ENCODE measurements around the gene ESPL1. TPM values are rescaled to one million over a fixed set of nuclear protein-coding genes. Genes with fewer than 3 reads are reported as not detected.

Gene ESPL1
- total and polyA plus RNA-seq, 3 donors from 2014 or later: 16.5 to 30.5 (median 24.5) TPM

DNA sequence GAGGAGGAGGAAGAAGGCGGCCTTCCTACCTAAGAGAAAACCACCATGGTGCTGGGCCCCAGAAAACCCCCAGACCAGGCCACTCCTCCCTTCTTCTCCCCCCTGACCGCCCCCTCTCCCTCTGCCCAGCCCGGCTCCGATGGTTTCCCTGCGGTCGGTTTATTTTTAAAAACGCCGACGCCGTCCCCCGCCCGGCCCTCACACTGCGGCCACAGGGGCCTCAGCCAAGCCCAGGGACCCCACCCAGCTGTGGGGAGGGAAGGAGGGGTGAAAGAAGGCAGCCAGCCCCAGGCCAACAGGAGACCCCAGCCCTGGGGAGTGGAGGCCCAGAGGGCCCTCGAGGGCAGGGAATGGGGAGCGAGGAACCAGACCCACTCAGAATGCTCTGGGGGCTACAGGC, 64.6 kb downstream of the ESPL1 start:
- DNase-seq: no peak
- Histone ChIP-seq H3K4me3 (no peak overlapping the region), H3K27ac (no peak overlapping the region), H3K36me3 (ENCODE audit: low read depth, missing control alignments) (no peaks in the 10 kb centered on the region), H3K9me3 (no peaks in the 10 kb centered on the region), H3K4me1 (no peaks in the 10 kb centered on the region), H3K27me3 (no peaks in the 10 kb centered on the region)
- TF ChIP-seq POLR2A (IDR thresholded peaks at IDR 0.05): no peak
- TF ChIP-seq, protein P1, sequence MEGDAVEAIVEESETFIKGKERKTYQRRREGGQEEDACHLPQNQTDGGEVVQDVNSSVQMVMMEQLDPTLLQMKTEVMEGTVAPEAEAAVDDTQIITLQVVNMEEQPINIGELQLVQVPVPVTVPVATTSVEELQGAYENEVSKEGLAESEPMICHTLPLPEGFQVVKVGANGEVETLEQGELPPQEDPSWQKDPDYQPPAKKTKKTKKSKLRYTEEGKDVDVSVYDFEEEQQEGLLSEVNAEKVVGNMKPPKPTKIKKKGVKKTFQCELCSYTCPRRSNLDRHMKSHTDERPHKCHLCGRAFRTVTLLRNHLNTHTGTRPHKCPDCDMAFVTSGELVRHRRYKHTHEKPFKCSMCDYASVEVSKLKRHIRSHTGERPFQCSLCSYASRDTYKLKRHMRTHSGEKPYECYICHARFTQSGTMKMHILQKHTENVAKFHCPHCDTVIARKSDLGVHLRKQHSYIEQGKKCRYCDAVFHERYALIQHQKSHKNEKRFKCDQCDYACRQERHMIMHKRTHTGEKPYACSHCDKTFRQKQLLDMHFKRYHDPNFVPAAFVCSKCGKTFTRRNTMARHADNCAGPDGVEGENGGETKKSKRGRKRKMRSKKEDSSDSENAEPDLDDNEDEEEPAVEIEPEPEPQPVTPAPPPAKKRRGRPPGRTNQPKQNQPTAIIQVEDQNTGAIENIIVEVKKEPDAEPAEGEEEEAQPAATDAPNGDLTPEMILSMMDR (IDR thresholded peaks at IDR 0.05): no peak
- intact Hi-C loops (cut with DNase I; ENCODE audit: low total_unique reads): no loop called here
- 71 to 83% methylated on average over 15 of the region's 15 CpGs for WGBS, 2 donors

DNA sequence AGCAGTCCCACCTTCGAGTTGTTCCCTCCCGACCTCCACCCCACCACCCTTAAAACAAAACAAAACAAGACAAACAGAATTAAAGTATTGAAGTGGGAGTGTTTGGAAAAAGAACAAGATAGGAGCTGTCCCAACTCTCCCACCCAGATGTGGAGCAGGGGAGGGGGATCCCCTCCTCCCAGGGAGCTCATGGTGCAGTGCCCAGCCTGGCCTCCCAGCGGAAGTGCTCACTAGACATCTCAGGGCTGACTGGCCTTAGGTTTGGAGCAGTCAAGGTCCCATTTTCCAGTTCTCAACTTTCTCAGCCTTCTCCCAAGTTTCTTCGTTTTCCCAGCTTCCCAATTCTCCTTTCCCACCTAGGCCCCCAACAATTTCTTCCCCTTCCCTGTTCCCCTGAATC, 65.2 kb downstream of the ESPL1 start:
- Histone ChIP-seq H3K27me3 (no peaks in the 10 kb centered on the region), H3K4me1 (no peaks in the 10 kb centered on the region), H3K4me3 (no peak overlapping the region), H3K36me3 (ENCODE audit: low read depth, missing control alignments) (no peaks in the 10 kb centered on the region), H3K27ac (no peak overlapping the region), H3K9me3 (no peaks in the 10 kb centered on the region)
- intact Hi-C loops (cut with DNase I; ENCODE audit: low total_unique reads): no loop called here
- 85 to 88% methylated on average over 4 of the region's 4 CpGs for WGBS, 2 donors
- TF ChIP-seq POLR2A (IDR thresholded peaks at IDR 0.05): no peak
- TF ChIP-seq, protein P1 (IDR thresholded peaks at IDR 0.05): no peak
- no peak for DNase-seq

DNA sequence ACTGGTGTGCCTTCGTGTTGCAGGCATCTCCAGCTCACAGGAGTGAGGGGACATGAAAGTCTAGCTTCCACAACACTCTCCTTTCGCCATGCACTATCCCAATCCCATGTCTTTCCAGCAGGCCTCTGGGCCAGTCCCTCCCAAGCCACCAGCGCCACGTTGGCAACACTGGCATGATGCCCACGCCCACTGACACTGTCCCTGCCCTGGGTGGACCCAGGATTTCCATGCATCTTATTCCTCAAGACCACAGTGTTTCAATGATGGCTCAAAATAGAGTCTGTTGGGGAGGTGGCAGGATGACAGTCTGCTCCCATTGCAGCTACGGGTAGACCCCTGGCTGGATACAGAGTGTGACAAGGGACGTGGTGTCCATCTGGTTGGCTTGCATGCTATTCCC, 65.7 kb downstream of the ESPL1 start:
- no peaks in the 10 kb centered on the region for H3K9me3 ChIP-seq
- no peak overlapping the region for H3K27ac ChIP-seq
- TF ChIP-seq POLR2A (IDR thresholded peaks at IDR 0.05): no peak
- TF ChIP-seq, protein P1 (IDR thresholded peaks at IDR 0.05): no peak
- no peaks in the 10 kb centered on the region for H3K27me3 ChIP-seq
- H3K4me3 ChIP-seq: no peak overlapping the region
- no peaks in the 10 kb centered on the region for H3K36me3 ChIP-seq (ENCODE audit: low read depth, missing control alignments)
- no peak for DNase-seq
- H3K4me1 ChIP-seq: no peaks in the 10 kb centered on the region
- intact Hi-C loops (cut with DNase I; ENCODE audit: low total_unique reads): no loop called here
- 74 to 76% methylated on average over 7 of the region's 7 CpGs for WGBS, 2 donors

- no peaks in the 10 kb centered on the region for H3K36me3 ChIP-seq (ENCODE audit: low read depth, missing control alignments)
- H3K27me3 ChIP-seq: no peaks in the 10 kb centered on the region
- H3K4me3 ChIP-seq: no peak overlapping the region
- H3K9me3 ChIP-seq: no peaks in the 10 kb centered on the region
- no peak overlapping the region for H3K27ac ChIP-seq
- intact Hi-C loops (cut with DNase I; ENCODE audit: low total_unique reads): no loop called here
- H3K4me1 ChIP-seq: no peaks in the 10 kb centered on the region
- DNase-seq: no peak
- TF ChIP-seq, protein P1 (IDR thresholded peaks at IDR 0.05): no peak
- no peak for TF ChIP-seq POLR2A (IDR thresholded peaks at IDR 0.05)
- 86% methylated on average over 8 of the region's 8 CpGs for WGBS, 2 donors
Measured at GRCh38 chr12:53334822-53335221, 66.7 kb downstream of the ESPL1 start.

GRCh38 chr12:53336181-53336681, 68.1 kb downstream of the ESPL1 start, which contains the start of gene SP7:
SP7 (minus strand) TSS chr12:53336354; CDS start chr12:53335646, 708 bp downstream.
- TF ChIP-seq, protein P1 (IDR thresholded peaks at IDR 0.05): no peak
- TF ChIP-seq POLR2A (IDR thresholded peaks at IDR 0.05): no peak
- no peak for DNase-seq
- no peak within 1 kb of the TSS for H3K27ac ChIP-seq
- no peaks in the 10 kb centered on the region for H3K9me3 ChIP-seq
- H3K27me3 ChIP-seq: no peaks in the 10 kb centered on the region
- H3K36me3 ChIP-seq (ENCODE audit: low read depth, missing control alignments): no peaks in the 10 kb centered on the region
- H3K4me3 ChIP-seq: no peak within 1 kb of the TSS
- no peaks in the 10 kb centered on the region for H3K4me1 ChIP-seq
- intact Hi-C loops (cut with DNase I; ENCODE audit: low total_unique reads): no loop called here
- 66 to 74% methylated on average over 15 of the region's 15 CpGs for WGBS, 2 donors
